PC-9 (cell line): ENCODE data around the gene INPP5B.
"Not testable (repeated sequence)": the region's sequence is repeated elsewhere in the genome, so short reads cannot be mapped to it uniquely, and the experiment has no call there.

Experiments used
- EZH2 ChIP-seq: fragments of 200-600 bp; sonication (generic); IDR thresholded peaks from 2 replicates; pipeline ENCODE4 v1.8.0; 2017; ENCODE audit warnings: antibody characterized with exemption, low read depth
- TF ChIP-seq, protein P1 (sequence below): fragments of 200-600 bp; sonication (generic); conservative IDR thresholded peaks from 2 replicates; pipeline ENCODE4 v1.6.1; 2017; ENCODE audit warnings: mixed run types, antibody characterized with exemption, mild to moderate bottlenecking, moderate library complexity

- TF ChIP-seq, protein P1, sequence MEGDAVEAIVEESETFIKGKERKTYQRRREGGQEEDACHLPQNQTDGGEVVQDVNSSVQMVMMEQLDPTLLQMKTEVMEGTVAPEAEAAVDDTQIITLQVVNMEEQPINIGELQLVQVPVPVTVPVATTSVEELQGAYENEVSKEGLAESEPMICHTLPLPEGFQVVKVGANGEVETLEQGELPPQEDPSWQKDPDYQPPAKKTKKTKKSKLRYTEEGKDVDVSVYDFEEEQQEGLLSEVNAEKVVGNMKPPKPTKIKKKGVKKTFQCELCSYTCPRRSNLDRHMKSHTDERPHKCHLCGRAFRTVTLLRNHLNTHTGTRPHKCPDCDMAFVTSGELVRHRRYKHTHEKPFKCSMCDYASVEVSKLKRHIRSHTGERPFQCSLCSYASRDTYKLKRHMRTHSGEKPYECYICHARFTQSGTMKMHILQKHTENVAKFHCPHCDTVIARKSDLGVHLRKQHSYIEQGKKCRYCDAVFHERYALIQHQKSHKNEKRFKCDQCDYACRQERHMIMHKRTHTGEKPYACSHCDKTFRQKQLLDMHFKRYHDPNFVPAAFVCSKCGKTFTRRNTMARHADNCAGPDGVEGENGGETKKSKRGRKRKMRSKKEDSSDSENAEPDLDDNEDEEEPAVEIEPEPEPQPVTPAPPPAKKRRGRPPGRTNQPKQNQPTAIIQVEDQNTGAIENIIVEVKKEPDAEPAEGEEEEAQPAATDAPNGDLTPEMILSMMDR: not testable (repeated sequence)
- not testable (repeated sequence) for TF ChIP-seq EZH2
Measured at GRCh38 chr1:37911478-37911877, 35.4 kb downstream of the INPP5B start.
